ENCODE measurements around the gene MTA3. TPM values are rescaled to one million over a fixed set of nuclear protein-coding genes. Genes with fewer than 3 reads are reported as not detected.

The MTA3 gene
- 21.0 and 23.0 TPM in 2 replicates for total RNA-seq (2014; rRNA removed; shearing (Covaris generic))

- peaks cover 9% of the 10 kb centered on the region for H3K36me3 ChIP-seq
- no peaks in the 10 kb centered on the region for H3K27me3 ChIP-seq (replicated peaks)
- H3K27ac ChIP-seq: peak within 1 kb of the TSS; percentile 46; the same call in 1 of the 2 replicates
- peak within 1 kb of the TSS; percentile 71 for H3K4me3 ChIP-seq
- H3K4me1 ChIP-seq (replicated peaks): peaks cover 26% of the 10 kb centered on the region
- DNase-seq (ENCODE audit: low read depth in 1 of 2, low spot score in 2 of 2): peak; percentile 20 to 67
- no peaks in the 10 kb centered on the region for H3K9me3 ChIP-seq (replicated peaks)
These were observed at the start of gene MTA3 for GRCh38 chr2:42568401-42569115. MTA3 (plus strand) TSS chr2:42568632; CDS start chr2:42568746, 114 bp downstream.

DNA sequence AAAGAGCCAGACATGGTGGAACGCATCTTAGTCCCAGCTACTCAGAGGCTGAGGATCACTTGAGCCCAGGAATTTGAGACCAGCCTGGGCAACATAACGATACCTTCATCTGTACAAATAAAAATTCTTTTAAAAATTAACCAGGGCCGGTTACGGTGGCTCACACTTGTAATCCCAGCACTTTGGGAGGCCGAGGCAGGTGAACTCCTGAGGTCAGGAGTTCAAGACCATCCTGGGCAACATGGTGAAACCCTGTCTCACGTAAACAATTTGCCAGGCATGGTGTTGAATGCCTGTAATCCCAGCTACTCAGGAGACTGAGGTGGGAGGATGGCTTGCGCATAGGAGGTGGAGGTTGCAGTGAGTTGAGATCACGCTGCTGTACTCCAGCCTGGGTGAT lies 48.8 kb upstream of the MTA3 start:
- Histone ChIP-seq H3K27ac (no peak overlapping the region), H3K27me3 (replicated peaks) (no peaks in the 10 kb centered on the region), H3K9me3 (replicated peaks) (no peaks in the 10 kb centered on the region), H3K4me3 (no peak overlapping the region), H3K36me3 (no peaks in the 10 kb centered on the region), H3K4me1 (replicated peaks) (0 out of 2 replicates have a peak, but pooled peaks cover 4% of the 10 kb centered on the region)
- no peak for DNase-seq (ENCODE audit: low read depth in 1 of 2, low spot score in 2 of 2)

GRCh38 chr2:42522035-42522434 lies 46.4 kb upstream of the MTA3 start:
- H3K36me3 ChIP-seq: no peaks in the 10 kb centered on the region
- H3K4me3 ChIP-seq: no peak overlapping the region
- no peaks in the 10 kb centered on the region for H3K27me3 ChIP-seq (replicated peaks)
- H3K9me3 ChIP-seq (replicated peaks): no peaks in the 10 kb centered on the region
- 0 out of 2 replicates have a peak, but pooled peaks cover 4% of the 10 kb centered on the region for H3K4me1 ChIP-seq (replicated peaks)
- H3K27ac ChIP-seq: no peak overlapping the region
- DNase-seq (ENCODE audit: low read depth in 1 of 2, low spot score in 2 of 2): no peak

GRCh38 chr2:42523341-42523740 lies 45.1 kb upstream of the MTA3 start:
- no peak for DNase-seq (ENCODE audit: low read depth in 1 of 2, low spot score in 2 of 2)
- H3K4me1 ChIP-seq (replicated peaks): no peaks in the 10 kb centered on the region
- no peak overlapping the region for H3K27ac ChIP-seq
- H3K36me3 ChIP-seq: no peaks in the 10 kb centered on the region
- no peaks in the 10 kb centered on the region for H3K9me3 ChIP-seq (replicated peaks)
- no peaks in the 10 kb centered on the region for H3K27me3 ChIP-seq (replicated peaks)
- H3K4me3 ChIP-seq: no peak overlapping the region

DNA sequence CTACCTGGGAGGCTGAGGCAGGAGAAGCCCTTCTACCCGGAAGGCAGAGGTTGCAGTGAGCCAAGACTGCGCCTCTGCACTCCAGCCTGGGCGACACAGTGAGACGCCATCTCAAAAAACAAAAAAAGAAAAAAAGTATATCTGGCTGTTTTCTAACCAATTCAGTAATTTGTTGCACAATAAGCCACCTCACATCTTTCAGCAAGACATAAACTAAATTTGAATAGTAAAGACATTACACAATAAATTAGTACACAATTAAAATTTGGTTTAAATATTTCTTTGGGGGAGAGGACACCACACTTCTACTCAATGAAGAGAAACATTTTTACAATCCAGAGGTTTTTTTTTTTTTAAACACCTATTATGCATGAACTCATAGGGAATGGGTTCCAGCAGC lies 36.0 kb upstream of the MTA3 start:
- H3K9me3 ChIP-seq (replicated peaks): no peaks in the 10 kb centered on the region
- DNase-seq (ENCODE audit: low read depth in 1 of 2, low spot score in 2 of 2): no peak
- no peaks in the 10 kb centered on the region for H3K4me1 ChIP-seq (replicated peaks)
- no peaks in the 10 kb centered on the region for H3K27me3 ChIP-seq (replicated peaks)
- no peaks in the 10 kb centered on the region for H3K36me3 ChIP-seq
- no peak overlapping the region for H3K4me3 ChIP-seq
- no peak overlapping the region for H3K27ac ChIP-seq

DNA sequence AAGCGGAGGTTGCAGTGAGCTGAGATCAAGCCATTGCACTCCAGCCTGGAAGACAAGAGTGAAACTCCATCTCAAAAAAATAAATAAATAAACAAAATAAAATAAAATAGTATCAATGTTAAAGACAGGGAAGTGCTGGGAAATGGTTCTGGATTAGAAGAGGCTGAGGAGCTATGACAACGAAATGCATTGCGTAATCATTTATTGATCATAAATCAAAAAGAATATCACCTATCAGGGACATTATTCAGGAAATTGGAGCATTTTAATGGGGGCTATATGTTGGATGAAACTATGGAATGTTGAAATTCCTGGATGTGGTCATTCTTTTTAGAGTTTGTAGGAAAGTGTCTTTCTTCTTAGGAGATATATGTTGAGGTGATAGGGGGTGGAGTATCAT lies 30.9 kb upstream of the MTA3 start:
- Histone ChIP-seq H3K27me3 (replicated peaks) (no peaks in the 10 kb centered on the region), H3K36me3 (no peaks in the 10 kb centered on the region), H3K4me1 (replicated peaks) (no peaks in the 10 kb centered on the region), H3K4me3 (no peak overlapping the region), H3K9me3 (replicated peaks) (no peaks in the 10 kb centered on the region), H3K27ac (no peak overlapping the region)
- DNase-seq (ENCODE audit: low read depth in 1 of 2, low spot score in 2 of 2): no peak

- Histone ChIP-seq H3K36me3 (no peaks in the 10 kb centered on the region), H3K9me3 (replicated peaks) (no peaks in the 10 kb centered on the region), H3K27me3 (replicated peaks) (no peaks in the 10 kb centered on the region), H3K4me3 (no peak overlapping the region), H3K4me1 (replicated peaks) (no peaks in the 10 kb centered on the region), H3K27ac (no peak overlapping the region)
- no peak for DNase-seq (ENCODE audit: low read depth in 1 of 2, low spot score in 2 of 2)
These were observed 25.6 kb upstream of the MTA3 start for GRCh38 chr2:42542871-42543270.

- Histone ChIP-seq H3K36me3 (no peaks in the 10 kb centered on the region), H3K27ac (no peak overlapping the region), H3K4me1 (replicated peaks) (no peaks in the 10 kb centered on the region), H3K9me3 (replicated peaks) (no peaks in the 10 kb centered on the region), H3K27me3 (replicated peaks) (no peaks in the 10 kb centered on the region), H3K4me3 (no peak overlapping the region)
- DNase-seq (ENCODE audit: low read depth in 1 of 2, low spot score in 2 of 2): no peak
These were observed 23.3 kb upstream of the MTA3 start for GRCh38 chr2:42545023-42545721.

GRCh38 chr2:42545841-42546390 lies 22.5 kb upstream of the MTA3 start:
- H3K36me3 ChIP-seq: no peaks in the 10 kb centered on the region

DNA sequence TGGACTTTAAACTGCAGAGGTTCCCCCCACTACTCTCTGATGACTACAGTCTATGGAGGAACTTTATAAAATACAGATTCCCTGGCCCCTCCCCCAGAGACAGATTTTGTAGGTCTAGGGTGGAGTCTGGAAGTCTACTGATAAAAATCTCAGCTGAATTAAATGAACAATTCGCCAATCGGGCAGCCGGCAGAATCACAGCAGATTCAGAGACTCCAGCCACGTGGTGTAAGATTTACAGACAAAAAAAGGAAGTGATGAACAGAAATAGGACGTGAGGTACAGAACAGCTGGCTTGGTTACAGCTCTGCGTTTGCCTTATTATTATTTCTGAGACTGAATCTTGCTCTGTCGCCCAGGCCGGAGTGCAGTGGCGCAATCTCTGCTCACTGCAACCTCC lies 21.4 kb upstream of the MTA3 start:
- Histone ChIP-seq H3K9me3 (replicated peaks) (no peaks in the 10 kb centered on the region), H3K27ac (no peak overlapping the region), H3K36me3 (no peaks in the 10 kb centered on the region), H3K4me3 (no peak overlapping the region), H3K4me1 (replicated peaks) (no peaks in the 10 kb centered on the region), H3K27me3 (replicated peaks) (no peaks in the 10 kb centered on the region)
- no peak for DNase-seq (ENCODE audit: low read depth in 1 of 2, low spot score in 2 of 2)

More at GRCh38 chr2:42545841-42546390, 22.5 kb upstream of the MTA3 start:
- Histone ChIP-seq H3K4me3 (no peak overlapping the region), H3K27ac (no peak overlapping the region), H3K9me3 (replicated peaks) (no peaks in the 10 kb centered on the region), H3K4me1 (replicated peaks) (no peaks in the 10 kb centered on the region), H3K27me3 (replicated peaks) (no peaks in the 10 kb centered on the region)
- DNase-seq (ENCODE audit: low read depth in 1 of 2, low spot score in 2 of 2): no peak

GRCh38 chr2:42547446-42548295 lies 20.8 kb upstream of the MTA3 start:
- no peaks in the 10 kb centered on the region for H3K27me3 ChIP-seq (replicated peaks)
- H3K36me3 ChIP-seq: no peaks in the 10 kb centered on the region
- H3K4me3 ChIP-seq: no peak overlapping the region
- no peak for DNase-seq (ENCODE audit: low read depth in 1 of 2, low spot score in 2 of 2)
- H3K9me3 ChIP-seq (replicated peaks): no peaks in the 10 kb centered on the region
- no peak overlapping the region for H3K27ac ChIP-seq
- no peaks in the 10 kb centered on the region for H3K4me1 ChIP-seq (replicated peaks)

- Histone ChIP-seq H3K27ac (no peak overlapping the region), H3K9me3 (replicated peaks) (no peaks in the 10 kb centered on the region), H3K27me3 (replicated peaks) (no peaks in the 10 kb centered on the region), H3K4me3 (no peak overlapping the region), H3K36me3 (no peaks in the 10 kb centered on the region), H3K4me1 (replicated peaks) (no peaks in the 10 kb centered on the region)
- DNase-seq (ENCODE audit: low read depth in 1 of 2, low spot score in 2 of 2): no peak
These were observed 17.6 kb upstream of the MTA3 start for GRCh38 chr2:42550870-42551269.

DNA sequence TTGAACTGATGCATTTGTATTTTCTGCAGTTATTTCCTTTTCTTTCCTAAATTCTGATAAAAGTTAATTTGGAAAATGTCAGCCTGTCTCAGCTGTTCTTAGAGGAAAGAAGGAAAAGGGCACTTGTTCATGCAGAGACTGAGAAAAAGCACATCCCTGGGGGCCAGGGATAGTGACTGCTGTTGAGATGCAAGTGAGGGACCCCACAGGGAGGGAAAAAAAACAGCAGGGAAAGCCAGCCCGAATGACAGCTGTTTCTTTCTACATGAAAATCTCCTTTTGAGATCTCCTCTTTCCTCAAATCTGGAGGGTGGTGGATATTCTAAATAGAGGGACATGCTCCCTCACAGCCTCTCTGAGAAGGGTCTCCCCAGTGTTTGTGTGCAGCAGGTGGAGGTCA lies 14.0 kb upstream of the MTA3 start:
- Histone ChIP-seq H3K27me3 (replicated peaks) (no peaks in the 10 kb centered on the region), H3K36me3 (no peaks in the 10 kb centered on the region), H3K9me3 (replicated peaks) (no peaks in the 10 kb centered on the region), H3K27ac (no peak overlapping the region), H3K4me3 (no peak overlapping the region), H3K4me1 (replicated peaks) (0 out of 2 replicates have a peak, but pooled peaks cover 5% of the 10 kb centered on the region)
- DNase-seq (ENCODE audit: low read depth in 1 of 2, low spot score in 2 of 2): no peak

All from SJSA1 (cell line).